Astrocyte of the spinal cord (primary cell): Measurements from ENCODE around the gene SUPV3L1.

Experiments used
- DNase-seq: peaks from one replicate; pipeline ENCODE4 v3.0.0; 2011; ENCODE audit warnings: low read depth, low spot score
- H3K4me3 ChIP-seq: 2 replicates; pipeline ENCODE4 v1.5.1; 2011; ENCODE audit warnings: low read depth, mild to moderate bottlenecking, low read length, moderate library complexity
- in situ Hi-C: cut with HindIII; loops from 2 replicates; pipeline ENCODE4 v1.10.0; 2017; ENCODE audit warnings: low sequenced_read_pairs
- TF ChIP-seq, protein P1 (sequence below): IDR thresholded peaks from 2 replicates; pipeline ENCODE4 v1.5.1; 2012; ENCODE audit warnings: low read depth, mild to moderate bottlenecking, low read length, inconsistent platforms

The SUPV3L1 gene

DNA sequence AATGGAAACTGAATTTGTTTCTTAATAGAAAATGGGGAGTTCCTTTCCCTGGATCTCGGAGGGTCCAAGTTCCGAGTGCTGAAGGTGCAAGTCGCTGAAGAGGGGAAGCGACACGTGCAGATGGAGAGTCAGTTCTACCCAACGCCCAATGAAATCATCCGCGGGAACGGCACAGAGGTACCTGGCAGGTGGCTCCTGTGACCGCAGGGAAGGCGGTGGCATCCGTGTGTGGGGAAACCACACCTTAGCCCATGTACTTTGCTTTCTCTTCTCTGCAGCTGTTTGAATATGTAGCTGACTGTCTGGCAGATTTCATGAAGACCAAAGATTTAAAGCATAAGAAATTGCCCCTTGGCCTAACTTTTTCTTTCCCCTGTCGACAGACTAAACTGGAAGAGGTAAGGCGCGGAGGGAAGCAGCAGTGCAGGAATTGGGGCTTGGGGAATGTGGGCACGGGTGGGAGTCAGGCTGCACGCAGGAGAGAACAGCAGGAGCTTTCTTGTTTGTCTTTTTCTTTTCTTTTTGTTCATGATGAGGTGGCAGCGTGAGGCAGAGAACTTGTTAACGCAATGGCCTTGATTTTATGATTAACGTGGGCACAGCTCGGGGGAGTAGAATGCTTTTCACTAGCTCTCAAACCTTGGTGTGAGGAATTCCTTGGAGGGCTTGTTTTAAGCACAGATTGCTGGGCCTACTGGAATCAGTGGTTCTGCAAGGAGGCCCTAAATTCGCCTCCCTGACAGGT is 52.9 kb downstream of the SUPV3L1 start:
- no peak overlapping the region for H3K4me3 ChIP-seq
- no peak for DNase-seq
- TF ChIP-seq, protein P1, sequence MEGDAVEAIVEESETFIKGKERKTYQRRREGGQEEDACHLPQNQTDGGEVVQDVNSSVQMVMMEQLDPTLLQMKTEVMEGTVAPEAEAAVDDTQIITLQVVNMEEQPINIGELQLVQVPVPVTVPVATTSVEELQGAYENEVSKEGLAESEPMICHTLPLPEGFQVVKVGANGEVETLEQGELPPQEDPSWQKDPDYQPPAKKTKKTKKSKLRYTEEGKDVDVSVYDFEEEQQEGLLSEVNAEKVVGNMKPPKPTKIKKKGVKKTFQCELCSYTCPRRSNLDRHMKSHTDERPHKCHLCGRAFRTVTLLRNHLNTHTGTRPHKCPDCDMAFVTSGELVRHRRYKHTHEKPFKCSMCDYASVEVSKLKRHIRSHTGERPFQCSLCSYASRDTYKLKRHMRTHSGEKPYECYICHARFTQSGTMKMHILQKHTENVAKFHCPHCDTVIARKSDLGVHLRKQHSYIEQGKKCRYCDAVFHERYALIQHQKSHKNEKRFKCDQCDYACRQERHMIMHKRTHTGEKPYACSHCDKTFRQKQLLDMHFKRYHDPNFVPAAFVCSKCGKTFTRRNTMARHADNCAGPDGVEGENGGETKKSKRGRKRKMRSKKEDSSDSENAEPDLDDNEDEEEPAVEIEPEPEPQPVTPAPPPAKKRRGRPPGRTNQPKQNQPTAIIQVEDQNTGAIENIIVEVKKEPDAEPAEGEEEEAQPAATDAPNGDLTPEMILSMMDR: no peak
- in situ Hi-C loops: no loop called here

DNA sequence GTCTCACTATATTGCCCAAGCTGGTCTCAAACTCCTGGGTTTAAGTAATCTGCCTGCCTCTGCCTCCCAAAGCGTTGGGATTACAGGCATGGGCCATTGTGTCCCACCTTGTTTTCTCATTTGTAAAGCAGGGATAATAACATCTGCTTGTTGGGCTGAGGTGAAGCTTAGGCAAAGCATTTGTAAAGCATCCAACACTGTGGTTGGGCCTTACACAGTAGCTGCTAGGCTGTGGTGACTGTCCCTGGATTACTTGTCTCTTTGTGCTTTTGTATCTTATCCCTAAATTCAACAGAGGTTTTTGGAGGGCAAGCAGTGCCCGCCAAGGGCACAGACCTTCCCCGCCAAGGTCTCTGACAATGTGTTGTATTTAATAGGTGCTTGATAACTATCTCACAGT is 54.4 kb downstream of the SUPV3L1 start:
- DNase-seq: no peak

DNA sequence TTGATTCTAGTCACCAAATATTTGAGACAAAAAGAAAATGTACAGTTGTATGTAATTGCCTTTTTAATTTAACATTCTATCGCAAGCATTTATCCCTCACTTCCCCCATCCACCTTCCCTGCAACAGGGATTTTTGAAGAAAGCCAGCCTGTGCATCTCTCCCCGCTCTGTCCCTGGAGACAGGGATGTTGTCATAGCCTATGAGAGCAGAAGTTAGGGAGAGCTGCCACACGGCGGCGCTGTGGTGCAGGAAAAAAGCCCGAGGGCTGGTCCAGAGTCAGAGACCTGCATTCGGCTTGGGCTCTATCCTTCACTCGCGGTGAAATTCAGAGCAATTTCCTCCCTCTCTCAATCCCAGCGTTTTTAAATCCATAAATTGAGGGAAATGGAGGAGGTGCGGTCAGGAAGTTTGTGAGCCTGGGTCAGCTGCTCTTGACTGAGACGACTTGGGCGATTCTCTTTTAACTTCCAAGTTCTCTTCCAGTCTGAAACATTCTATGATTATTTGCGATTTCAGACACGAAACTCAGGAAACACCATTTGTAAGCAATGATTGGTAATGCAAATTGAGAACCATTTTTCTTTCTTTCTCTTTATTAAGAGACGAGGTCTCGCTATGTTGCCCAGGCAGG is 57.6 kb downstream of the SUPV3L1 start:
- TF ChIP-seq, protein P1: peak; percentile 91
- in situ Hi-C loops: no loop called here
- DNase-seq: peak; percentile 76
- no peak overlapping the region for H3K4me3 ChIP-seq

More for the DNA sequence above, 54.4 kb downstream of the SUPV3L1 start:
- in situ Hi-C loops: no loop called here
- TF ChIP-seq, protein P1: no peak
- no peak overlapping the region for H3K4me3 ChIP-seq

DNA sequence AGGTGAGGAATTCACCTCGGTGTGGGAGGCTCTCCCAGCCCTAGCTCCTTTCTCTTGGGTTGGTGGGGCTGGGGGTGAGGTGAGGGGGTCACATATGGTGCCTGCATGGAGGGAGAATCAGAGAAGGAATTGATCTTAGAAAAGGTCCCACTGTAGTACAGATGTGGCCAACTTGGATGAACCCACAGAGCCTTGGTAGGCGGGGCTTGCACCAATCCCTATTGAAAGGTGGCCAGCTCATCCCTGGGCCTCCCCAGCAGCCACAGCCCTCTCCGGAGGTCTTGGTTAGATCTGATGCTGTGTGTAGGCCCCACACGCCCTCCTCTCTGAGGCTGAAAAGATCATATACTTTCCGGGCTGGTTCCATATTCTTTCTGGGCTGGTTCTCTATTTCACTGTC is 59.1 kb downstream of the SUPV3L1 start:
- in situ Hi-C loops: no loop called here
- DNase-seq: no peak

DNA sequence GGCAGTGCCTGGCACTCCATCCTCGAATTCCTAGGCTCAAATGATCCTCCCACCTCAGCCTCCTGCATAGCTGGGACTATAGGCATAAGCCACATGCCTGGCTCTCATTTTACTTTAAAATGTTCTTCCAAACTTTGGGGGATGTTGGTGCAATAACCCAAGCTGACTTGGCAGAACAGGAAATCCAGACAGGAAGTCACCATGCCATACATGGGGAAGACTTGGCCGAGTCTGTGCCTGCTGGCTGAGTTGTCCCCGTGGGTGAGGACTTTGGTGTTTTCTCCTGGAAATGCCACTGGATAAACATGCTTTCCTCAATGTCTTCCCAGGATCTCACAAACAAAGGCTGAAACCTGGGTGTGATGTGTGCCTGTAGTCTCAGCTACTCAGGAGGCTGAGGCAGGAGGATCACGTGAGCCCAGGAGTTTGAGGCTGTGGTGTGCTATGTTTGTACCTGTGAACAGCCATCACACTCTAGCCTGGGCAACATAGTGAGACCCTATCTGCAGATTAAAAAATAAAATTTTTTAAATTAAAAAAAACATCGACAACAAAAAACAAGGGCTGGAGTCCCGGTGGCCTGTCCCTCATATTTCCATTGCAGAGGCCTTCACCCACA is 59.9 kb downstream of the SUPV3L1 start:
- DNase-seq: no peak
- H3K4me3 ChIP-seq: no peak overlapping the region
- TF ChIP-seq, protein P1: no peak
- in situ Hi-C loops: no loop called here

More for the DNA sequence above, 59.1 kb downstream of the SUPV3L1 start:
- no peak overlapping the region for H3K4me3 ChIP-seq
- TF ChIP-seq, protein P1: no peak

DNA sequence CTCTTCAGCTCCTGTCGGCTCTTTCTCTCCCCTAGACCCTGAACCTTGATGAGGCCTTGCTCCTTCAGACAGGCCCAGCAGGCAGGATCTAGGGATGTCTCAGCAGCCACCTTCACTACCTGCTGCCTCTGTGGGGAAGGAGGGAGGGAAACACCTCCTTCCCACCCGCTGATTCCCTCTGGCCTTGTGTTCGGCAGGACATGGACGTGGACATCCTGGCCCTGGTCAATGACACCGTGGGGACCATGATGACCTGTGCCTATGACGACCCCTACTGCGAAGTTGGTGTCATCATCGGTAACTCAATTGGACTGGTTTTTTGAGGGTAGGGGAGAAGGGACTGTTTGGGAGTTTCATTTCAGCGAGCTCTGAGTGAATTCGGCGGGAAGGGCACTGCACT is 60.4 kb downstream of the SUPV3L1 start:
- no peak for DNase-seq
- H3K4me3 ChIP-seq: no peak overlapping the region
- in situ Hi-C loops: no loop called here
- TF ChIP-seq, protein P1: no peak
